Fibroblast of peridontal ligament (primary cell): Measurements from ENCODE around the gene TEX22.
A peak's percentile ranks its signal among the peaks of the same experiment; 100 is the strongest.

ENCODE experiments used
- DNase-seq: peaks from one replicate; pipeline ENCODE4 v3.0.0-alpha.2; 2010; ENCODE audit errors: extremely low read depth

Gene TEX22

GRCh38 chr14:105420974-105421674, 22.8 kb downstream of the TEX22 start:
- no peak for DNase-seq

GRCh38 chr14:105421723-105422615, 23.6 kb downstream of the TEX22 start:
- no peak for DNase-seq

- DNase-seq: no peak
Measured at GRCh38 chr14:105422695-105423487, 24.6 kb downstream of the TEX22 start.

GRCh38 chr14:105423488-105424195, 25.3 kb downstream of the TEX22 start:
- DNase-seq: no peak

GRCh38 chr14:105424861-105425260, 26.5 kb downstream of the TEX22 start:
- no peak for DNase-seq

GRCh38 chr14:105425823-105426247, 27.5 kb downstream of the TEX22 start:
- DNase-seq: no peak

GRCh38 chr14:105426416-105427130, 28.2 kb downstream of the TEX22 start:
- no peak for DNase-seq

GRCh38 chr14:105427412-105427811, 29.1 kb downstream of the TEX22 start:
- no peak for DNase-seq

- no peak for DNase-seq
Measured at GRCh38 chr14:105427936-105428485, 29.7 kb downstream of the TEX22 start.

GRCh38 chr14:105430042-105430441, 31.7 kb downstream of the TEX22 start:
- DNase-seq: no peak

GRCh38 chr14:105430565-105430964, 32.2 kb downstream of the TEX22 start:
- peak; percentile 64 for DNase-seq

- DNase-seq: no peak
Measured at GRCh38 chr14:105431256-105431655, 32.9 kb downstream of the TEX22 start.

- DNase-seq: no peak
Measured at GRCh38 chr14:105432657-105433056, 34.3 kb downstream of the TEX22 start.

- no peak for DNase-seq
Measured at GRCh38 chr14:105433161-105433605, 34.8 kb downstream of the TEX22 start.

- no peak for DNase-seq
Measured at GRCh38 chr14:105436402-105436801, 38.1 kb downstream of the TEX22 start.

GRCh38 chr14:105436891-105437722, 38.8 kb downstream of the TEX22 start:
- DNase-seq: no peak

- DNase-seq: no peak
Measured at GRCh38 chr14:105437723-105438500, 39.6 kb downstream of the TEX22 start.

GRCh38 chr14:105439179-105439578, 40.8 kb downstream of the TEX22 start:
- DNase-seq: no peak
